Gastroesophageal sphincter (tissue), 4 donors: Measurements from ENCODE around the gene ENKD1. TPM values are rescaled to one million over a fixed set of nuclear protein-coding genes. Genes with fewer than 3 reads are reported as not detected.
"Not testable (repeated sequence)": the region's sequence is repeated elsewhere in the genome, so short reads cannot be mapped to it uniquely, and the experiment has no call there.

Source experiments
- ATAC-seq: fragments of 150-250 bp; one replicate; pipeline ENCODE4 v1.9.1; 2016; ENCODE audit warnings: mild to moderate bottlenecking, moderate library complexity
- H3K27ac ChIP-seq, 4 donors: fragments of 200-600 bp; sonication (generic) in 3 of 4; 1 replicate in 3 of 4; 2 replicates in 1 of 4; pipeline ENCODE4 v1.5.1; 2016 to 2019
- H3K27me3 ChIP-seq: fragments of 200-600 bp; sonication (generic); one replicate; pipeline ENCODE4 v1.5.1; 2019
- H3K36me3 ChIP-seq, 2 donors: fragments of 200-600 bp; sonication (generic); one replicate each; pipeline ENCODE4 v1.5.1; 2019; ENCODE audit warnings: control low read depth in 1 of 2
- H3K4me1 ChIP-seq, 3 donors: fragments of 200-600 bp; sonication (generic); 1 replicate in 2 of 3; 2 replicates in 1 of 3; pipeline ENCODE4 v1.5.1; 2016 to 2019; ENCODE audit warnings: control low read depth in 2 of 3
- H3K4me3 ChIP-seq, 2 donors: fragments of 200-600 bp; sonication (generic); one replicate each; pipeline ENCODE4 v1.5.1; 2019; ENCODE audit warnings: mild to moderate bottlenecking in 1 of 2, moderate library complexity in 1 of 2
- H3K9me3 ChIP-seq, 3 donors: fragments of 200-600 bp; sonication (generic); one replicate each; pipeline ENCODE4 v1.5.1; 2017 to 2019; ENCODE audit warnings: control low read depth in 2 of 3
- EP300 ChIP-seq: sonication (generic); formaldehyde crosslinking; IDR thresholded peaks from one replicate; pipeline ENCODE4 v1.6.1; 2017; ENCODE audit warnings: antibody characterized with exemption, mild to moderate bottlenecking
- POLR2A ChIP-seq, 2 donors: fragments of 450-650 bp; IDR thresholded peaks; one replicate each; pipeline ENCODE4 v1.6.1; 2017; ENCODE audit warnings: antibody characterized with exemption in 2 of 2, mild to moderate bottlenecking in 2 of 2, moderate library complexity in 1 of 2
- POLR2AphosphoS5 ChIP-seq: sonication (generic); formaldehyde crosslinking; IDR thresholded peaks from one replicate; pipeline ENCODE4 v1.6.1; 2017; ENCODE audit warnings: antibody characterized with exemption
- WGBS, 2 donors: methylation state at CpG; one replicate each; pipeline ENCODE4 v1.1.5; 2018; ENCODE audit warnings: low coverage in 1 of 2; 5-methylcytosine and 5-hydroxymethylcytosine counted together
- total RNA-seq, 4 donors: library from RNA; depleted of rRNA; stranded (reverse); fragments of >200 nt; gene quantifications; one replicate each; pipeline ENCODE4 v1.1.0, GENCODE V29; 2016
- TF ChIP-seq, protein P1 (sequence below), 4 experiments: fragments of 200-600 bp in 2 of 4; fragments of 450-650 bp in 2 of 4; sonication (generic) in 1 of 4; IDR thresholded peaks; one replicate each; pipeline ENCODE4 v1.5.1; 2017 to 2019; ENCODE audit warnings: antibody characterized with exemption in 4 of 4, mild to moderate bottlenecking in 2 of 4, moderate library complexity in 2 of 4

Gene ENKD1
- total RNA-seq, 4 donors from 2014 or later, result 23.0 to 33.2 (median 28.9) TPM

DNA sequence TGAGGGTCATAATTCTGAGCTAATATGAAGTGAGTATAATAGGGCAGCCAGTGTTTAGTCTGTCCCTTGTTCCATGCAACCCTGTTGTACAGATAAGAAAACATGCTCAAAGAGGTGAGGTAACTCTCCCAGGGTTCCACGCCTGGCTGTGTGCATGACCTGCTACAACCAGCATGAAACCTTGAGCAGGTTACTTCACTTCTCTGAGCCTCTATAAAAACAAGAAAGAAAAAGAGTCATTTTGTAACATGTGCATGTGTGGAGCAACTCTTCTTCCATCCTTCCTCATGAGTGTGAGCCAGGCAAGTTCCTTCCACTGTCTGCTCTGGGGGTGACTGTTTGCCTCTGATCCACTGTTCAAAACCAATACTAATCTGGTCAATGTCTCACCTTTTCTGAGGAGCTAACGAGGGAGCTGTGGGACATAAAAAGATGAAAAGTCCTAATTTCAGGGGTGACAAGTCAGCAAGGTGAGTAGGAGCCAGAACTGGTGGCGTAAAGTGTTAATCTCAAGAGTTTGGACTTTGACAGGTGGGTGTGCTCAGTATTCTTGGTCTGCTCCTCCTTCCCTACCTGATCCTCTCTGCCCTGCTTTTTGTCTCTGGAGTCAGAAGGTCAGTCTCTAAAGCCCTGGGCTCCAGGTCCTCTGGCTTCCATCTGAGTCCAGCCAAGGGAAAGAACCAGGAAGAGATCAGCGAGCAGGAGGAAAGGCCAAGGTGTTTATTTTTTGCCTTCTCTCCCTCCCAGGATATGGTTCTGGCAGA lies 31.1 kb upstream of the ENKD1 start:
- TF ChIP-seq POLR2AphosphoS5 (no peak), EP300 (no peak), POLR2A (IDR thresholded peaks at IDR 0.05) (no peak)
- TF ChIP-seq, protein P1, sequence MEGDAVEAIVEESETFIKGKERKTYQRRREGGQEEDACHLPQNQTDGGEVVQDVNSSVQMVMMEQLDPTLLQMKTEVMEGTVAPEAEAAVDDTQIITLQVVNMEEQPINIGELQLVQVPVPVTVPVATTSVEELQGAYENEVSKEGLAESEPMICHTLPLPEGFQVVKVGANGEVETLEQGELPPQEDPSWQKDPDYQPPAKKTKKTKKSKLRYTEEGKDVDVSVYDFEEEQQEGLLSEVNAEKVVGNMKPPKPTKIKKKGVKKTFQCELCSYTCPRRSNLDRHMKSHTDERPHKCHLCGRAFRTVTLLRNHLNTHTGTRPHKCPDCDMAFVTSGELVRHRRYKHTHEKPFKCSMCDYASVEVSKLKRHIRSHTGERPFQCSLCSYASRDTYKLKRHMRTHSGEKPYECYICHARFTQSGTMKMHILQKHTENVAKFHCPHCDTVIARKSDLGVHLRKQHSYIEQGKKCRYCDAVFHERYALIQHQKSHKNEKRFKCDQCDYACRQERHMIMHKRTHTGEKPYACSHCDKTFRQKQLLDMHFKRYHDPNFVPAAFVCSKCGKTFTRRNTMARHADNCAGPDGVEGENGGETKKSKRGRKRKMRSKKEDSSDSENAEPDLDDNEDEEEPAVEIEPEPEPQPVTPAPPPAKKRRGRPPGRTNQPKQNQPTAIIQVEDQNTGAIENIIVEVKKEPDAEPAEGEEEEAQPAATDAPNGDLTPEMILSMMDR (IDR thresholded peaks at IDR 0.05), result no peak
- Histone ChIP-seq H3K4me1 (no peaks in the 10 kb centered on the region), H3K36me3 (peaks cover 0 to 22% of the 10 kb centered on the region in 2 donors), H3K27me3 (no peaks in the 10 kb centered on the region), H3K4me3 (no peak overlapping the region), H3K27ac (no peak overlapping the region), H3K9me3 (peaks cover 0 to 8% (median 0%) of the 10 kb centered on the region in 3 donors)
- WGBS, 2 donors, result 55 to 100% methylated on average over 3 to 4 of the region's 4 CpGs
- ATAC-seq, result no peak

DNA sequence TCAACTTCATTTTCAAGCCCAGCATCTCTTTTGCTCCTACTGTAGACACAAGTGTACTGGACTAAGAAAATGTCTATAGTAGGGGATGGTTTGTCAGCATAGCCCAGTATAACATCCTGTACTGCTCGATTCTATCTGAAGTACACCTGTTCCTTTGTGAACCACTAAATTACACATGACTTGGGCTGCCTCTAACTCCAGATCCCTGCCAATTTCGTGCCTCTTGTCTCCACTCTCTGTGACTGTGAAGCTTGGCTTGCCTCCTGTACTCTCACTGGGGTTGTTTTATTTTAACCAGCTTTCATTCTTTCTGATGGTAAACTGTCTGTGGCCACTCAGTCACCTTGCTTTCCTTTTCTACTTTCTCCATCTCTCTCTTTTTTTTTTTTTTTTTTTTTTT lies 28.1 kb upstream of the ENKD1 start:
- 67 to 70% methylated on average over 2 of the region's 2 CpGs for whole genome bisulfite sequencing, 2 donors
- ATAC-seq, result no peak
- H3K27me3 ChIP-seq, result no peaks in the 10 kb centered on the region

DNA sequence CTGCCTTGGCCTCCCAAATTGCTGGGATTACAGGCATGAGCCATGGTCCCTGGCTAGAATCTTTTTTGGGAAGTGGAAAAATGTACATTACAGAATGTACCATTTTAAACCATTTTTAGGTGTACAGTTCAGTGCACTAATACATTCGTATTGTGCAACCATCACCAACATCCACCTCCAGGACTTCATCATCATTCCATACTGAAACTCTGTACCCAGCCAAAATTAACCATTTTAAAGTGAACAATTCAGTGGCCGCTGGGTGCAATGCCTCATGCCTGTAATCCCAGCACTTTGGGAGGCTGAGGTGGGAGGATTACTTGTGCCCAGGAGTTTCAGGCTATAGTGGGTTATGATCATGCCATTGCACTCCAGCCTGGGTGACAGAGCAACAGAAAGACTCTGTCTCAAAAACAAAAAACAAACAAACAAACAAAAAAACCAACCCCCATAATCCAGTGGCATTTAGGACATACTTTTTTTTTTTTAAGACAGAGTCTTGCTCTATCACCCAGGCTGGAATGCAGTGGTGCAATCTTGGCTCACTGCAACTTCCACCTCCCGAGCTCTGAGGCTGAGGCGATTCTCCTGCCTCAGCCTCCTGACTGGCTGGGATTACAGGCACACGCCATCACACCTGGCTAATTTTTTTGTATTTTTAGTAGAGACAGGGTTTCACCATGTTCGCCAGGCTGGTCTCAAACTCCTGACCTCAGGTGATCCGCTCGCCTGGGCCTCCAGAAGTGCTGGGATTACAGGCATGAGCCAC lies 27.2 kb upstream of the ENKD1 start:
- H3K36me3 ChIP-seq, result peaks cover 0 to 11% of the 10 kb centered on the region in 2 donors
- H3K27me3 ChIP-seq, H3K9me3 ChIP-seq, H3K27ac ChIP-seq, H3K4me1 ChIP-seq, H3K4me3 ChIP-seq, ATAC-seq: not testable (repeated sequence)
- WGBS, 2 donors, result 81 to 90% methylated on average over 3 to 8 of the region's 8 CpGs

More for the DNA sequence above, 28.1 kb upstream of the ENKD1 start:
- peaks cover 0 to 7% (median 0%) of the 10 kb centered on the region in 3 donors for H3K9me3 ChIP-seq
- peaks cover 0 to 18% of the 10 kb centered on the region in 2 donors for H3K36me3 ChIP-seq
- H3K4me3 ChIP-seq, result no peak overlapping the region
- no peaks in the 10 kb centered on the region for H3K4me1 ChIP-seq
- TF ChIP-seq EP300 (no peak), POLR2A (IDR thresholded peaks at IDR 0.05) (no peak), POLR2AphosphoS5 (no peak)
- TF ChIP-seq, protein P1 (IDR thresholded peaks at IDR 0.05), result no peak
- no peak overlapping the region for H3K27ac ChIP-seq

DNA sequence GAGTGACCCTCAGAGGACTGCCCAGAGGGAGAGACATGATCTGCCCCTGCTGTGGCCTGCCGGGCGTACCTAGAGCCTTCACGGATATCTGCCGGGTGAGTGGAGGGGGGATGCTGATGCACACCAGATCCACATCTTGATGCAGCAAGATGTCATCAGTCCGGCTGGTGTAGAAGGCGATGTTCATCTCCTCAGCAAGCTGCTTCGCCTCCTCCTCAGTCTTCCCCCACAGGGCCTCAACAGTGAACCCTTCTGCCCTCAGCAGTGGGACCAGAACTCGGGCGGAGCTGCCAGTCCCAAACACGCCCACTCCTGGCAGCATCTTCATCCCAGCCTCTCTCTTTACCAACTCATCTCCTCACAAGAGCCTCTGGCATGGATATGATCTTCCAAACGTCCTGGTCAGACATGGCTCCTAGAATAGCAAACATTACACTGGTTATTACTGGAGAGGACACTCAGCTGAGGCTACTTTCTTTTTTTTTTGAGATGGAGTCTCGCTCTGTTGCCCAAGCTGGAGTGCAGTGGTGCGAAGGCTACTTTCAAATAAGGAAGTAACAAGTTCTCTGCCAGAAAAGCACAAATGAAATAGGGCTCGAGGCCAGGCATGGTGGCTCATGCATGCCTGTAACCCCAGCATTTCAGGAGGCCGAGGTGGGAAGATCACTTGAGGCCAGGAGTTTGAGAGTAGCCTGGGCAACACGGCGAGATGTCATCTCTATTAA lies 19.0 kb upstream of the ENKD1 start:
- ATAC-seq, result no peak
- TF ChIP-seq POLR2A (IDR thresholded peaks at IDR 0.05), result no peak
- TF ChIP-seq, protein P1 (IDR thresholded peaks at IDR 0.05), result no peak
- no peak for TF ChIP-seq POLR2AphosphoS5
- no peak for TF ChIP-seq EP300
- Histone ChIP-seq H3K27me3 (no peaks in the 10 kb centered on the region), H3K4me1 (no peaks in the 10 kb centered on the region), H3K27ac (peak overlapping the region in 2 of 4 donors; percentile 38 to 52), H3K36me3 (peaks cover 0 to 44% of the 10 kb centered on the region in 2 donors), H3K9me3 (no peaks in the 10 kb centered on the region), H3K4me3 (no peak overlapping the region)
- 79 to 100% methylated on average over 1 to 7 of the region's 17 CpGs for WGBS, 2 donors

DNA sequence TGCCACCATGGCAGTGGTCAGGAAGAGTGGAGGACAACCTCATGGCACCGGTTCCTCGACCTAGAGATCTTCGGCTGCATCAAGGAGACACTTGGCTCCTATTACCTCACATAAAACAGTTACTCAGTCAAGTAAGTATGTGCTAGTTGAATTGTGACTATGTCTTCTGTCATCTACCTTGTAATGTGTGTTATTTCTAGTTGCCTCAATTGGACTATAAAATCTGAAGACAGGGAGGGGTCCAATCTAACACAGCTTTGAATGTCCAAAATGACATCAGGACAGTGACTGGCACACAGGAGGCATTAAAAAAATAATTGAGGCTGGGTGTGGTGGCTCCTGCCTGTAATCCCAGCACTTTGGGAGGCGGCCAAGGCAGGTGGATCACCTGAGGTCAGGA lies 17.2 kb upstream of the ENKD1 start:
- Histone ChIP-seq H3K27me3 (no peaks in the 10 kb centered on the region), H3K36me3 (peaks cover 0 to 53% of the 10 kb centered on the region in 2 donors), H3K9me3 (no peaks in the 10 kb centered on the region), H3K27ac (no peak overlapping the region), H3K4me1 (no peaks in the 10 kb centered on the region), H3K4me3 (no peak overlapping the region)
- ATAC-seq, result no peak
- TF ChIP-seq EP300 (no peak), POLR2A (IDR thresholded peaks at IDR 0.05) (no peak), POLR2AphosphoS5 (no peak)
- TF ChIP-seq, protein P1 (IDR thresholded peaks at IDR 0.05), result no peak
- WGBS, 2 donors, result 100% methylated on average over 1 to 2 of the region's 4 CpGs
